BJ (cell line): ENCODE data around the gene PICALM. TPM values are rescaled to one million over a fixed set of nuclear protein-coding genes. Genes with fewer than 3 reads are reported as not detected.

Experiments used
- CTCF ChIA-PET: fragments of 350-600 bp; formaldehyde crosslinking; extraction: SDS; loops from one replicate; lab custom pipeline; 2021; ENCODE audit warnings: antibody characterized with exemption, inconsistent platforms; lab: Yijun Ruan, JAX
- POLR2A ChIA-PET: fragments of 300-600 bp; sonication (Branson Sonifier 250); formaldehyde crosslinking; extraction: SDS; loops from one replicate; lab custom pipeline; 2021; ENCODE audit warnings: antibody characterized with exemption; lab: Charles Lee
- DNase-seq: peaks from one replicate; pipeline ENCODE4 v3.0.0-alpha.2; 2011; ENCODE audit warnings: low read depth
- H3K27me3 ChIP-seq: 2 replicates; pipeline ENCODE4 v1.6.0; 2011; ENCODE audit warnings: low read length; ENCODE audit not compliant: control insufficient read depth, insufficient read depth
- H3K36me3 ChIP-seq: 2 replicates; pipeline ENCODE4 v1.5.1; 2011; ENCODE audit warnings: low read length; ENCODE audit not compliant: control insufficient read depth, insufficient read depth
- H3K4me3 ChIP-seq: 2 replicates; pipeline ENCODE4 v1.5.1; 2011; ENCODE audit warnings: low read depth, mild to moderate bottlenecking, control low read depth, low read length
- polyA plus RNA-seq: library from polyadenylated mRNA; depleted of rRNA; stranded (reverse); fragments of >200 nt; gene quantifications from 2 replicates; pipeline ENCODE4 v1.2.3, GENCODE V29; 2011
- TF ChIP-seq, protein P1 (sequence below): IDR thresholded peaks from 2 replicates; pipeline ENCODE4 v1.5.1; 2011; ENCODE audit warnings: low read depth, mild to moderate bottlenecking, control low read depth, inconsistent platforms, low read length, moderate library complexity; ENCODE audit not compliant: insufficient read depth

The PICALM gene
- polyA plus RNA-seq, 1 experiment, result 215 TPM

GRCh38 chr11:86079421-86079820 lies 10.5 kb upstream of the PICALM start:
- DNase-seq, result no peak
- TF ChIP-seq, protein P1, sequence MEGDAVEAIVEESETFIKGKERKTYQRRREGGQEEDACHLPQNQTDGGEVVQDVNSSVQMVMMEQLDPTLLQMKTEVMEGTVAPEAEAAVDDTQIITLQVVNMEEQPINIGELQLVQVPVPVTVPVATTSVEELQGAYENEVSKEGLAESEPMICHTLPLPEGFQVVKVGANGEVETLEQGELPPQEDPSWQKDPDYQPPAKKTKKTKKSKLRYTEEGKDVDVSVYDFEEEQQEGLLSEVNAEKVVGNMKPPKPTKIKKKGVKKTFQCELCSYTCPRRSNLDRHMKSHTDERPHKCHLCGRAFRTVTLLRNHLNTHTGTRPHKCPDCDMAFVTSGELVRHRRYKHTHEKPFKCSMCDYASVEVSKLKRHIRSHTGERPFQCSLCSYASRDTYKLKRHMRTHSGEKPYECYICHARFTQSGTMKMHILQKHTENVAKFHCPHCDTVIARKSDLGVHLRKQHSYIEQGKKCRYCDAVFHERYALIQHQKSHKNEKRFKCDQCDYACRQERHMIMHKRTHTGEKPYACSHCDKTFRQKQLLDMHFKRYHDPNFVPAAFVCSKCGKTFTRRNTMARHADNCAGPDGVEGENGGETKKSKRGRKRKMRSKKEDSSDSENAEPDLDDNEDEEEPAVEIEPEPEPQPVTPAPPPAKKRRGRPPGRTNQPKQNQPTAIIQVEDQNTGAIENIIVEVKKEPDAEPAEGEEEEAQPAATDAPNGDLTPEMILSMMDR, result no peak
- H3K27me3 ChIP-seq, result no peaks in the 10 kb centered on the region
- CTCF ChIA-PET, result interaction anchor here (0.9 kb wide), 1 partner anchor 139 kb away, joined by 3 read pairs; no protein-coding TSS in a partner anchor
- POLR2A ChIA-PET, result interaction anchor here (0.5 kb wide), 1 partner anchor 131 kb away, joined by 5 read pairs; no protein-coding TSS in a partner anchor
- H3K36me3 ChIP-seq, result no peaks in the 10 kb centered on the region
- no peak overlapping the region for H3K4me3 ChIP-seq

DNA sequence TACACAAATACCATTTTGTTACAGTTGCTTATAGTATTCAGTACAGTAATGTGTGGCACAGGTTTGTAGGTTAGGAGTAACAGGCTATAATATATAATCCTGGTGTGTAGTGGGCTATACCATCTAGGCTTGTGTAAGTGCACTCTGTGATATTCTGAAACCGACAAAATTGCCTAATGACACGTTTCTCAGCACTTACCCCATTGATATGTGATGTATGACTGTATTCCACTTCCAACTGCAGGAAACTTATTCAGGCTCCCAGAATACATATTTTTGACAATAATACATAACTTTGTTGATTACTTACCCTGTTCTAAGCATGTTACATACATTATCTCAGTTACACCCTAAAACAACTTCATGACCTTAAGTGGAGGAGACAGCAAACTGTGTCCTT lies 5.1 kb upstream of the PICALM start:
- H3K27me3 ChIP-seq, result no peaks in the 10 kb centered on the region
- no peaks in the 10 kb centered on the region for H3K36me3 ChIP-seq
- CTCF ChIA-PET, result interaction anchor here (0.7 kb wide), 1 partner anchor 9 kb away, joined by 3 read pairs; no protein-coding TSS in a partner anchor
- H3K4me3 ChIP-seq, result no peak overlapping the region
- TF ChIP-seq, protein P1, result no peak
- DNase-seq, result no peak
- POLR2A ChIA-PET, result no interaction called here

DNA sequence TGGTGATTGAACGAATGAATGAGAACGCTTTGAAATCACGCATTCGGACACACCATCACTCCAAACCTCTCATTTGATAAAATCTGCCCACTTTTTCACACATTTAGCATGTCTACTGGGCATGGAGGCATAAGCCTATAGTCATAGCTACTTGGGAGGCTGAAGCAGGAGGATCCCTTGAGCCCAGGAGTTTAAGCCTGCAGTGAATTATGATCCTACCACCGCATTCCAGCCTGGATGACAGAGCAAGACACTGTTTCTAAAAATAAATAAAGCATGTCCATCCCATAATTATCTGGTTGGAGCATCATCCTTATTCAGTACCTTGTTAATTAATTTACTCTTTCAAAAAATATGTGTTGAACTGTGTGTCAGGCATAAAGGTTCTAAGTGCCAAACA lies 3.3 kb upstream of the PICALM start:
- ChIA-PET CTCF (no interaction called here), POLR2A (no interaction called here)
- no peaks in the 10 kb centered on the region for H3K27me3 ChIP-seq
- H3K4me3 ChIP-seq, result no peak overlapping the region
- DNase-seq, result no peak
- no peaks in the 10 kb centered on the region for H3K36me3 ChIP-seq
- TF ChIP-seq, protein P1, result no peak

DNA sequence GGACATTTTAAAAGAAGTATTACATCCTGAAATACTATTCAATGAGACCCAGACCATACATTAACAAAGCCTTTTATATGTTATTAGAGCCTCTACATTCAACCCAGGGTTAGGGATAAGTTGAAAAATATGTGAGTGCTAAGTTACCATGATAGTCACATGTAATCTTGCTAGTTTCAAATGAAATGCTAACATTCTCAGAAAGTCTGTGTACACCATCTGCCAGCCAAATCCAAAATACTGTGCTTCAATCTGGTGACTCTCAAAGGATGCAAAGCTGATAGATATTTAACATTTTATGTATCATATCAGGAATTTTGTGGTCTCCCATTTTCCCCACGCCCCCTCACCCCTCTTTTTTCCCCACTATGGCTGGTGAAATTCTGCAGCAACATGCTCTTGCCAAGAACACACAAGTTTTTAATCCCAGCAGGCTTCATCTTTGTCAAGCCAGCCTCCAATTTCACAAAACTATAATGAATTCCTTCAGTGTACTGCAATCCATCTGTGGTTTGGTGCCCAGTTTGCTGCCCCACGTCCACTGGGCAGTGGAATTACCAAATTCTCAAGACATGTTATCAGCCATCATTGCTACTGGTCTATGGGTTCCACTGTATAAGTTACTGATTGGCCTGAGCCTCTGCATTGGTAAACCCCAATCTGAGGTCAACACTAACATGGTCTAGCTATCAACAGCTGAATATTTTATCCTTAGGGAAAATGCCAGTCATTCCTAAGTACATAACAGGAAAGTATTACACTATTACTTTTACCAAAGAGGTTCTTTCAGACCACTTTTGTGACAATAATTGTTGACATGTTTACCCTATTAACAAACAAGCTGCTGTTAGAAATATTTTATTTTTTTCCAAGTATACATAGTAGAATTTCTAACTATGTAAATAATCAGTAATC lies 1.5 kb upstream of the PICALM start:
- H3K4me3 ChIP-seq, result no peak overlapping the region
- TF ChIP-seq, protein P1, result no peak
- no peaks in the 10 kb centered on the region for H3K36me3 ChIP-seq
- POLR2A ChIA-PET, result interaction anchor here (0.6 to 1.7 kb wide), 2 partner anchors 81 to 92 kb away, joined by 3 to 5 read pairs; no protein-coding TSS in a partner anchor
- H3K27me3 ChIP-seq, result no peaks in the 10 kb centered on the region
- CTCF ChIA-PET, result interaction anchor here (1.0 to 1.4 kb wide), 2 partner anchors 92 to 126 kb away, joined by 4 read pairs; no protein-coding TSS in a partner anchor
- no peak for DNase-seq
